ENCODE measurements around the gene GRHPR. TPM values are rescaled to one million over a fixed set of nuclear protein-coding genes. Genes with fewer than 3 reads are reported as not detected.

The GRHPR gene
- polyA plus RNA-seq, 1 donor from 2014 or later, result 128 TPM

- no peaks in the 10 kb centered on the region for H3K9me3 ChIP-seq (ENCODE audit: low read length)
- H3K79me2 ChIP-seq (replicated peaks; ENCODE audit: insufficient read depth, low read length), result peaks cover 47% of the 10 kb centered on the region
- peak overlapping the region; percentile 100 for H3K4me2 ChIP-seq (ENCODE audit: low read length)
- no peaks in the 10 kb centered on the region for H3F3A ChIP-seq (ENCODE audit: insufficient read depth, low read length, poor library complexity, severe bottlenecking)
- H4K20me1 ChIP-seq (ENCODE audit: insufficient read depth), result peaks cover 6% of the 10 kb centered on the region
- peak overlapping the region; percentile 93 for H3K9ac ChIP-seq (ENCODE audit: low read length)
- TF ChIP-seq POLR2AphosphoS5 (IDR thresholded peaks at IDR 0.05) (no peak), MXI1 (conservative IDR thresholded peaks at IDR 0.05; ENCODE audit: poor library complexity, severe bottlenecking) (peak; percentile 76), EZH2 (IDR thresholded peaks at IDR 0.05; ENCODE audit: borderline replicate concordance, insufficient read depth, low read length, poor library complexity, severe bottlenecking) (no peak), TAF1 (IDR thresholded peaks at IDR 0.05; ENCODE audit: low read depth) (peak; percentile 69), RAD21 (conservative IDR thresholded peaks at IDR 0.05) (peak; percentile 48), SMC3 (conservative IDR thresholded peaks at IDR 0.05; ENCODE audit: poor library complexity) (peak; percentile 35), EP300 (conservative IDR thresholded peaks at IDR 0.05; ENCODE audit: poor library complexity, severe bottlenecking) (peak; percentile 29)
- TF ChIP-seq, protein P1, sequence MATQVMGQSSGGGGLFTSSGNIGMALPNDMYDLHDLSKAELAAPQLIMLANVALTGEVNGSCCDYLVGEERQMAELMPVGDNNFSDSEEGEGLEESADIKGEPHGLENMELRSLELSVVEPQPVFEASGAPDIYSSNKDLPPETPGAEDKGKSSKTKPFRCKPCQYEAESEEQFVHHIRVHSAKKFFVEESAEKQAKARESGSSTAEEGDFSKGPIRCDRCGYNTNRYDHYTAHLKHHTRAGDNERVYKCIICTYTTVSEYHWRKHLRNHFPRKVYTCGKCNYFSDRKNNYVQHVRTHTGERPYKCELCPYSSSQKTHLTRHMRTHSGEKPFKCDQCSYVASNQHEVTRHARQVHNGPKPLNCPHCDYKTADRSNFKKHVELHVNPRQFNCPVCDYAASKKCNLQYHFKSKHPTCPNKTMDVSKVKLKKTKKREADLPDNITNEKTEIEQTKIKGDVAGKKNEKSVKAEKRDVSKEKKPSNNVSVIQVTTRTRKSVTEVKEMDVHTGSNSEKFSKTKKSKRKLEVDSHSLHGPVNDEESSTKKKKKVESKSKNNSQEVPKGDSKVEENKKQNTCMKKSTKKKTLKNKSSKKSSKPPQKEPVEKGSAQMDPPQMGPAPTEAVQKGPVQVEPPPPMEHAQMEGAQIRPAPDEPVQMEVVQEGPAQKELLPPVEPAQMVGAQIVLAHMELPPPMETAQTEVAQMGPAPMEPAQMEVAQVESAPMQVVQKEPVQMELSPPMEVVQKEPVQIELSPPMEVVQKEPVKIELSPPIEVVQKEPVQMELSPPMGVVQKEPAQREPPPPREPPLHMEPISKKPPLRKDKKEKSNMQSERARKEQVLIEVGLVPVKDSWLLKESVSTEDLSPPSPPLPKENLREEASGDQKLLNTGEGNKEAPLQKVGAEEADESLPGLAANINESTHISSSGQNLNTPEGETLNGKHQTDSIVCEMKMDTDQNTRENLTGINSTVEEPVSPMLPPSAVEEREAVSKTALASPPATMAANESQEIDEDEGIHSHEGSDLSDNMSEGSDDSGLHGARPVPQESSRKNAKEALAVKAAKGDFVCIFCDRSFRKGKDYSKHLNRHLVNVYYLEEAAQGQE (IDR thresholded peaks at IDR 0.05; ENCODE audit: borderline replicate concordance), result peak; percentile 57
- TF ChIP-seq, protein P2, sequence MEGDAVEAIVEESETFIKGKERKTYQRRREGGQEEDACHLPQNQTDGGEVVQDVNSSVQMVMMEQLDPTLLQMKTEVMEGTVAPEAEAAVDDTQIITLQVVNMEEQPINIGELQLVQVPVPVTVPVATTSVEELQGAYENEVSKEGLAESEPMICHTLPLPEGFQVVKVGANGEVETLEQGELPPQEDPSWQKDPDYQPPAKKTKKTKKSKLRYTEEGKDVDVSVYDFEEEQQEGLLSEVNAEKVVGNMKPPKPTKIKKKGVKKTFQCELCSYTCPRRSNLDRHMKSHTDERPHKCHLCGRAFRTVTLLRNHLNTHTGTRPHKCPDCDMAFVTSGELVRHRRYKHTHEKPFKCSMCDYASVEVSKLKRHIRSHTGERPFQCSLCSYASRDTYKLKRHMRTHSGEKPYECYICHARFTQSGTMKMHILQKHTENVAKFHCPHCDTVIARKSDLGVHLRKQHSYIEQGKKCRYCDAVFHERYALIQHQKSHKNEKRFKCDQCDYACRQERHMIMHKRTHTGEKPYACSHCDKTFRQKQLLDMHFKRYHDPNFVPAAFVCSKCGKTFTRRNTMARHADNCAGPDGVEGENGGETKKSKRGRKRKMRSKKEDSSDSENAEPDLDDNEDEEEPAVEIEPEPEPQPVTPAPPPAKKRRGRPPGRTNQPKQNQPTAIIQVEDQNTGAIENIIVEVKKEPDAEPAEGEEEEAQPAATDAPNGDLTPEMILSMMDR (IDR thresholded peaks at IDR 0.05; ENCODE audit: poor library complexity, severe bottlenecking), result no peak
- peak overlapping the region; percentile 53 for H2AFZ ChIP-seq (ENCODE audit: low read depth, low read length)
- H3K4me3 ChIP-seq (ENCODE audit: low read length), result peak overlapping the region; percentile 98
- peak overlapping the region; percentile 96 for H3K27ac ChIP-seq (ENCODE audit: low read length)
- no peaks in the 10 kb centered on the region for H3K9me2 ChIP-seq (ENCODE audit: insufficient read depth, low read length)
- H3K27me3 ChIP-seq (ENCODE audit: insufficient read depth, low read depth, low read length), result no peaks in the 10 kb centered on the region
- no peaks in the 10 kb centered on the region for H3K36me3 ChIP-seq (ENCODE audit: insufficient read depth, low read length)
Observed at GRCh38 chr9:37464426-37465248, 42.1 kb downstream of the GRHPR start.

- Histone ChIP-seq H3K79me2 (replicated peaks; ENCODE audit: insufficient read depth, low read length) (peaks cover 42% of the 10 kb centered on the region), H2AFZ (ENCODE audit: low read depth, low read length) (peak within 1 kb of the TSS; percentile 80), H3K9me2 (ENCODE audit: insufficient read depth, low read length) (no peaks in the 10 kb centered on the region), H4K20me1 (ENCODE audit: insufficient read depth) (peaks cover 6% of the 10 kb centered on the region), H3K9ac (ENCODE audit: low read length) (peak within 1 kb of the TSS; percentile 93), H3K27ac (ENCODE audit: low read length) (peak within 1 kb of the TSS; percentile 96), H3K9me3 (ENCODE audit: low read length) (no peaks in the 10 kb centered on the region), H3K36me3 (ENCODE audit: insufficient read depth, low read length) (no peaks in the 10 kb centered on the region), H3K4me2 (ENCODE audit: low read length) (peak within 1 kb of the TSS; percentile 100), H3K27me3 (ENCODE audit: insufficient read depth, low read depth, low read length) (no peaks in the 10 kb centered on the region), H3K4me3 (ENCODE audit: low read length) (peak within 1 kb of the TSS; percentile 98), H3F3A (ENCODE audit: insufficient read depth, low read length, poor library complexity, severe bottlenecking) (no peaks in the 10 kb centered on the region)
- TF ChIP-seq POLR2AphosphoS5 (IDR thresholded peaks at IDR 0.05), result peak; percentile 90
- TF ChIP-seq, protein P2 (IDR thresholded peaks at IDR 0.05; ENCODE audit: poor library complexity, severe bottlenecking), result no peak
- TF ChIP-seq MXI1 (conservative IDR thresholded peaks at IDR 0.05; ENCODE audit: poor library complexity, severe bottlenecking), result peak; percentile 78
- TF ChIP-seq RAD21 (conservative IDR thresholded peaks at IDR 0.05), result no peak
- TF ChIP-seq, protein P1 (IDR thresholded peaks at IDR 0.05; ENCODE audit: borderline replicate concordance), result no peak
Observed at GRCh38 chr9:37465249-37466036, 42.9 kb downstream of the GRHPR start, which contains the start of gene ZBTB5. Gene ZBTB5, minus strand, starts transcription at chr9:37465450. Its CDS starts 22,899 bp downstream, at chr9:37442551.
